Cardiac muscle cell (in vitro differentiated cells and primary cell): ENCODE measurements around the gene EFNA5. TPM values are rescaled to one million over a fixed set of nuclear protein-coding genes. Genes with fewer than 3 reads are reported as not detected.

Experiments
- DNase-seq, 2 donors: peaks; one replicate each; pipeline versions ENCODE4 v3.0.0 to v3.0.0-alpha.2; 2010 to 2017; ENCODE audit warnings: low read depth in 1 of 2, low spot score in 1 of 2
- H3K27ac ChIP-seq: fragments of 200-600 bp; sonication (generic); 2 replicates; pipeline ENCODE4 v1.5.1; 2016
- H3K27me3 ChIP-seq: fragments of 200-600 bp; sonication (generic); 2 replicates; pipeline ENCODE4 v1.6.0; 2016; ENCODE audit warnings: control low read depth
- H3K36me3 ChIP-seq: fragments of 200-600 bp; sonication (generic); 2 replicates; pipeline ENCODE4 v1.5.1; 2016; ENCODE audit warnings: control low read depth
- H3K4me1 ChIP-seq: fragments of 200-600 bp; sonication (generic); 2 replicates; pipeline ENCODE4 v1.8.1; 2017; ENCODE audit warnings: low read depth, mild to moderate bottlenecking, mixed run types
- H3K4me3 ChIP-seq: fragments of 200-600 bp; sonication (generic); 2 replicates; pipeline ENCODE4 v1.5.1; 2016; ENCODE audit warnings: mild to moderate bottlenecking
- H3K9me3 ChIP-seq: fragments of 200-600 bp; sonication (generic); 2 replicates; pipeline ENCODE4 v1.5.1; 2017; ENCODE audit warnings: low read depth, mild to moderate bottlenecking, control low read depth
- CTCF ChIP-seq: IDR thresholded peaks from 2 replicates; pipeline ENCODE4 v1.5.1; 2012; ENCODE audit warnings: low read depth, mild to moderate bottlenecking, low read length
- polyA plus RNA-seq: library from polyadenylated mRNA; unstranded; fragments of >200 nt; fragmentation: Nextera tagmentation; extraction: Ambion mirVana; gene quantifications from 2 replicates; pipeline ENCODE4 v1.2.1, GENCODE V29; 2016
- total RNA-seq: library from RNA; depleted of rRNA; stranded (reverse); fragments of >200 nt; gene quantifications from 2 replicates; pipeline ENCODE4 v1.2.3, GENCODE V29; 2016

EFNA5 gene
- total and polyA plus RNA-seq, 2 experiments from 2014 or later = 4.5 to 12.0 TPM

GRCh38 chr5:107404595-107405374, 266.0 kb downstream of the EFNA5 start:
- Histone ChIP-seq H3K4me1 (no peaks in the 10 kb centered on the region), H3K4me3 (no peak overlapping the region), H3K27ac (no peak overlapping the region), H3K36me3 (no peaks in the 10 kb centered on the region), H3K9me3 (no peaks in the 10 kb centered on the region), H3K27me3 (no peaks in the 10 kb centered on the region)
- no peak for DNase-seq
- TF ChIP-seq CTCF = no peak

DNA sequence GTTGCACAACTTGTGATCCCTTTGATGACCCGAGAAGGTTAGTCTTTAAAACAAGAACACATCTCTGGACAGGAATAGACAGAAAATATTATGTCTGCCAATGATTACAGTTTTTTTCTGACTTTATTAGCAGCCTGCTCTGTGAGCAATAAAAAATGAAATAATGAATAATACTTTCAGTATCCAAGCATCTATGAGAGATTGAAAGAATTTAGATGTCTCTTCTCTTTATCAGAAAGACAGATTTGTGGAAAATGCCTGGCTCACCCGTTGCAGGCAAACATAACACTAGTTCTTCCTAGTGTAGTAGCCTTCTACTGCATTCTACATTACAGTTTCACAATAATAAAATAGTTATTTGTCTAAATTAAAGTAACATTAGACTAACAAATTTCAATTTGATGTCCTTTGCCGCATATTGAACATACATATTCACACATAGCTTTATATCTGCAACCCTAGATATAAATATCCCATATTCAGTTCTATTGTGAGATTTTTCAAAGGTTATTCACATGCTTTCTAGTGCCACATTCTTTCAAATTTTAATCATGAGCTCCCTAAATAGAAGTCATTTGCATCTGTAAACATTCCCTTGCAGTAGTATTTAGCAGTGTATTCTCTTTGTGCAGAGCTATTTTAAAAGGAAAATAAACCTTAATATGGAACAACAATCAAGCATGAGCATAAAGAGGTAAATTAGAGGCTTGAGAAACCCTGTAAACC, 267.3 kb downstream of the EFNA5 start:
- TF ChIP-seq CTCF = no peak
- H3K27me3 ChIP-seq = no peaks in the 10 kb centered on the region
- H3K4me1 ChIP-seq = no peaks in the 10 kb centered on the region
- no peaks in the 10 kb centered on the region for H3K36me3 ChIP-seq
- H3K9me3 ChIP-seq = no peaks in the 10 kb centered on the region
- no peak overlapping the region for H3K4me3 ChIP-seq
- DNase-seq = no peak
- no peak overlapping the region for H3K27ac ChIP-seq

DNA sequence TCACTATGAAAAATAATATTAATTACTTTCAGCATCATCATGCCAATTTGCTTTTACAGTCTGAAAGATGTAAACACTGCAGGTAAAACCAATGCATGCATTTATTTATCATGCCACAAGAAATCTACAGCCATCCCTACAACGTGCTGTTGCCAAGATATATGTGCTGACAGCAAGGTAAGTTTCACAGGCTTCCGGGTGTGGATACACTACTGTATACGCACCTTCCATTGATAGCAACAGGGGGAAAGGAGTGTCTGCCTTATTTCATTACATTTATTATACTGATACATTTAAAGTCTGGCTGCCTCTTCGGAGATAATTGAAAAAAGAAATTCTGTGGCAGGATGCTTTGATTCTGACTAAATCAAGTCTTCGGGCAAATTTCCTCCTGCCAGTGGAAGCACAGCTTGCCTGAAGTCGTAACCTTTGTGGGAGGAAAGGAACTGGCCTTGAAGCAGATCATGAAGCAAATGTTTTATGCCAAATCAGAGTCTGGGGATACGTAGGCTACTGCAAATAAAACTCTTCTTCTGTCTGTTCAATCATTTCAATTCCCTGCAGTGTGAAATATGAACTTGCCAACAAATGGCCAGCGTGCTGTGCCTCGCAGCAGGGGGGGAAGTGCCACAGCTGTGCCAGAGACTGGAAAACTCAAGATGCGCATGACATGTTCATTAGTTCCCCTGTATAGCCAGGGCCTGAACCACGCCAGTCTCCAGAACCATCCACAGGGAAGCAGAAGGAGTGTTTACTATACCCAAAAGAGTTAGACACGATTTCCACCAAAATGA, 268.1 kb downstream of the EFNA5 start:
- Histone ChIP-seq H3K27ac (no peak overlapping the region), H3K9me3 (no peaks in the 10 kb centered on the region), H3K4me1 (no peaks in the 10 kb centered on the region), H3K4me3 (no peak overlapping the region), H3K36me3 (no peaks in the 10 kb centered on the region), H3K27me3 (no peaks in the 10 kb centered on the region)
- TF ChIP-seq CTCF = no peak
- DNase-seq = no peak

GRCh38 chr5:107401470-107402122, 269.1 kb downstream of the EFNA5 start:
- Histone ChIP-seq H3K9me3 (no peaks in the 10 kb centered on the region), H3K36me3 (no peaks in the 10 kb centered on the region), H3K4me3 (no peak overlapping the region), H3K4me1 (no peaks in the 10 kb centered on the region), H3K27me3 (no peaks in the 10 kb centered on the region), H3K27ac (no peak overlapping the region)
- TF ChIP-seq CTCF = no peak
- DNase-seq = no peak

DNA sequence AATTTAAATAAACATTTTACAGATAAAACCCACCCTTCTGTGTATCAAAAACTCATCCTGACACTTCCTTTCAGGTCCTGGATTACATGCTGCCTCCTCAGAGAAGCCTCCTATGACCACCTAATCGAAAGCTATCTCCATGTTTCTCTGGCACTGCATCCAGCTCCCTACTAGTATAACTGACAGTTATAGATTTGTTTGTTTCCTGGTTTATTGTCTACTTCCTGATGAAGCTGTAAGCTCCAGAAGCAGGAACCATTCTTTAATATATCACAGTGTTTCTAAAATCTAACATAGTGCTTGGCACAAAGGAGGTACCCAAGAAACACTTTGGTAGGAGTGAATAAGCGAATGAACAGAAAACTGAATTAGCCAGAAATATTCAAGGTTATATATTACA, 270.4 kb downstream of the EFNA5 start:
- H3K9me3 ChIP-seq = no peaks in the 10 kb centered on the region
- H3K27ac ChIP-seq = no peak overlapping the region
- H3K4me3 ChIP-seq = no peak overlapping the region
- no peaks in the 10 kb centered on the region for H3K4me1 ChIP-seq
- H3K27me3 ChIP-seq = no peaks in the 10 kb centered on the region
- no peak for TF ChIP-seq CTCF
- DNase-seq = no peak
- H3K36me3 ChIP-seq = no peaks in the 10 kb centered on the region
